ENCODE results near the gene GYG1. TPM values are rescaled to one million over a fixed set of nuclear protein-coding genes. Genes with fewer than 3 reads are reported as not detected.

Gene GYG1
- total RNA-seq, 2 experiments from 2014 or later, result 21.0 to 22.3 TPM

DNA sequence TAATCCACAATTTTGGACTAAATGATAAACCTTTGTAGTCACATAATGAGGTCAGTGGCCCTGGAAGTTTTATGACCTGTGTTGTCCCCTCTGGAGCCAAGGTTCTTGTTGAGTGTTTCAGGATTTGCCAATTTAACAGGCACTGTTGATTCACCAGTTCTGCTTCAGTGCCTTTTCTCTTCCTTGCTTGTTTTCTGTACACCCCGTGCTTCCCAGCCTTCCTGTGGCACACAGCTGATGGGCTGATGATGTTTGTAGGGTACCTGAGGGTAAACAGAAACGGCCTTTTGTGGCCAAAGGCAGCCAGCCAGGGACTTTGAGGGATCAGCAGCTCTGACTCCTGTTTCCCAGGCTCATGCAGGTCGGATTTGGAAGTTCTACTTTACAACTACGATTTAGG is 13.3 kb downstream of the GYG1 start:
- Histone ChIP-seq H3K4me3 (ENCODE audit: low read length) (no peak overlapping the region), H3K4me1 (ENCODE audit: insufficient read depth, low read length) (peaks cover 23% of the 10 kb centered on the region), H3K36me3 (ENCODE audit: insufficient read depth, low read length) (peaks cover 33% of the 10 kb centered on the region), H3K27ac (ENCODE audit: low read depth in 1 of 2, low read length in 2 of 2) (no peak overlapping the region), H3K9me3 (ENCODE audit: control insufficient read depth in 1 of 2, insufficient read depth in 1 of 2, low read length in 2 of 2) (no peaks in the 10 kb centered on the region), H3K27me3 (ENCODE audit: control insufficient read depth in 1 of 2, insufficient read depth in 2 of 2, low read length in 2 of 2) (no peaks in the 10 kb centered on the region)
- ChIA-PET POLR2A (no interaction called here), CTCF (no interaction called here)
- intact Hi-C loops (cut with DNase I, micrococcal nuclease), result no loop called here
- ATAC-seq (ENCODE audit: poor library complexity), result no peak
- Mint-ChIP-seq H3K9me3 (no peaks in the 10 kb centered on the region), H3K27ac (no peak overlapping the region), H3K27me3 (no peaks in the 10 kb centered on the region), H3K36me3 (ENCODE audit: low read depth) (peaks cover 52% of the 10 kb centered on the region), H3K4me1 (ENCODE audit: low read depth) (peaks cover 15% of the 10 kb centered on the region), H3K4me3 (no peak overlapping the region)
- TF ChIP-seq, protein P1, sequence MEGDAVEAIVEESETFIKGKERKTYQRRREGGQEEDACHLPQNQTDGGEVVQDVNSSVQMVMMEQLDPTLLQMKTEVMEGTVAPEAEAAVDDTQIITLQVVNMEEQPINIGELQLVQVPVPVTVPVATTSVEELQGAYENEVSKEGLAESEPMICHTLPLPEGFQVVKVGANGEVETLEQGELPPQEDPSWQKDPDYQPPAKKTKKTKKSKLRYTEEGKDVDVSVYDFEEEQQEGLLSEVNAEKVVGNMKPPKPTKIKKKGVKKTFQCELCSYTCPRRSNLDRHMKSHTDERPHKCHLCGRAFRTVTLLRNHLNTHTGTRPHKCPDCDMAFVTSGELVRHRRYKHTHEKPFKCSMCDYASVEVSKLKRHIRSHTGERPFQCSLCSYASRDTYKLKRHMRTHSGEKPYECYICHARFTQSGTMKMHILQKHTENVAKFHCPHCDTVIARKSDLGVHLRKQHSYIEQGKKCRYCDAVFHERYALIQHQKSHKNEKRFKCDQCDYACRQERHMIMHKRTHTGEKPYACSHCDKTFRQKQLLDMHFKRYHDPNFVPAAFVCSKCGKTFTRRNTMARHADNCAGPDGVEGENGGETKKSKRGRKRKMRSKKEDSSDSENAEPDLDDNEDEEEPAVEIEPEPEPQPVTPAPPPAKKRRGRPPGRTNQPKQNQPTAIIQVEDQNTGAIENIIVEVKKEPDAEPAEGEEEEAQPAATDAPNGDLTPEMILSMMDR (IDR thresholded peaks at IDR 0.05), result no peak
- no peak for DNase-seq

DNA sequence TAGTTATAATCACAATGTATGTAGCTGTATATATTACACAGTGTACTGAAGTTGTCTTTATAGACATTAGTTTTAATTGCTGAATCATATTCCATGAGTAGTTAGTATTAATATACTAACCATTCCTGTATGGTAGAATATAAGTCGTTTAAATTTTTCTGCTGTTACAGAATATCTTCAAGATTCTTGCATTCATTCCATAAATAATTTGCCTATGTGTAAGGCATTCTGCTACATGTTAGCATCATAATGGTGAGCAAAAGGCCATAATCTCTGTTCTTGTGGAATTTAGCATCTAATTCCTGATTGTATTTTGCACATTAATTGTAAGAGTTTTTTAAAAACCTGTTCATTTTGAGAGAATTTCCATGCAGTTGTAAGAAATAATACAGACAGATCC is 14.1 kb downstream of the GYG1 start:
- H3K27me3 ChIP-seq (ENCODE audit: control insufficient read depth in 1 of 2, insufficient read depth in 2 of 2, low read length in 2 of 2), result no peaks in the 10 kb centered on the region
- H3K4me3 ChIP-seq (ENCODE audit: low read length), result no peak overlapping the region
- no peaks in the 10 kb centered on the region for H3K9me3 ChIP-seq (ENCODE audit: control insufficient read depth in 1 of 2, insufficient read depth in 1 of 2, low read length in 2 of 2)
- TF ChIP-seq, protein P1 (IDR thresholded peaks at IDR 0.05), result no peak
- H3K27ac Mint-ChIP-seq, result no peak overlapping the region
- peaks cover 31% of the 10 kb centered on the region for H3K36me3 ChIP-seq (ENCODE audit: insufficient read depth, low read length)
- no peak overlapping the region for H3K4me3 Mint-ChIP-seq
- no peak overlapping the region for H3K27ac ChIP-seq (ENCODE audit: low read depth in 1 of 2, low read length in 2 of 2)
- DNase-seq (no peak), ATAC-seq (ENCODE audit: poor library complexity) (no peak)
- ChIA-PET POLR2A (no interaction called here), CTCF (no interaction called here)
- H3K27me3 Mint-ChIP-seq, result no peaks in the 10 kb centered on the region
- H3K4me1 ChIP-seq (ENCODE audit: insufficient read depth, low read length), result peaks cover 30% of the 10 kb centered on the region
- H3K9me3 Mint-ChIP-seq, result no peaks in the 10 kb centered on the region
- H3K4me1 Mint-ChIP-seq (ENCODE audit: low read depth), result peaks cover 13% of the 10 kb centered on the region
- intact Hi-C loops (cut with DNase I, micrococcal nuclease), result no loop called here
- H3K36me3 Mint-ChIP-seq (ENCODE audit: low read depth), result peaks cover 52% of the 10 kb centered on the region

DNA sequence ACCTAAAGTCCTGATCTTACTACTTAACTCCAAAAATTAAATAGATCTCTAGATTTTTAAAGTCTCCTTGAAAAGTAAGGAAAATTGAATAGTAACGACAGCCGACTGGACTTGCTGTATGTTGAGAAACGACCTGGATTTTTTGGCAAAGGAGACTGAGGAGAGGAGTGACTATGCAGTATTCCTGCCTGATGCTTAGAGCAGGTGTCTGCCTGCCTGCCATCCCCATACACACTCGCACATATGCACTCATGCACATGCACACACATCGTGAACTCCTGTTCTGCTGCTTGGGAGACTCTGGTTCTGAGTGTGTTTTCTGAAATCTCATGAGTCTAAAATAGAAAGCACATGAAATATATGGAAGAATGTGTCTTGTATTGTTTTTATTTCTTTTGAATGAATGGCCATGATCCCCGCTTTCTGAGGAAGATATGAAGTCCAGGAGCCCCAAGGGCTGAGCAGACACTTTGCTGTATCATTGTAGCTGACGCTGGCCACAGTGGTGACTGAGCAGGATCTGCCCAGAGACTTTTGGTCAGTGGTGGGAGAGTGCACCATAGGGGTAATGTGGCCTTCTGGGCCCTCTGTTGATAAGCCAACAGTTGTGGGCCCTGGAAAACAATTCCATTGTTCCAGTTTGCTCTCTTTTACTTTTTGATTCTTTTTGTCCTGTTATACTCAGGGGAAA is 16.4 kb downstream of the GYG1 start:
- H3K4me1 ChIP-seq (ENCODE audit: insufficient read depth, low read length), result peaks cover 33% of the 10 kb centered on the region
- peaks cover 13% of the 10 kb centered on the region for H3K4me1 Mint-ChIP-seq (ENCODE audit: low read depth)
- H3K4me3 ChIP-seq (ENCODE audit: low read length), result no peak overlapping the region
- H3K36me3 ChIP-seq (ENCODE audit: insufficient read depth, low read length), result peaks cover 41% of the 10 kb centered on the region
- TF ChIP-seq, protein P1 (IDR thresholded peaks at IDR 0.05), result no peak
- no peaks in the 10 kb centered on the region for H3K9me3 Mint-ChIP-seq
- ATAC-seq (ENCODE audit: poor library complexity) (no peak), DNase-seq (no peak)
- H3K27me3 Mint-ChIP-seq, result no peaks in the 10 kb centered on the region
- H3K36me3 Mint-ChIP-seq (ENCODE audit: low read depth), result peaks cover 61% of the 10 kb centered on the region
- H3K27me3 ChIP-seq (ENCODE audit: control insufficient read depth in 1 of 2, insufficient read depth in 2 of 2, low read length in 2 of 2), result no peaks in the 10 kb centered on the region
- no peak overlapping the region for H3K27ac Mint-ChIP-seq
- H3K4me3 Mint-ChIP-seq, result no peak overlapping the region
- H3K9me3 ChIP-seq (ENCODE audit: control insufficient read depth in 1 of 2, insufficient read depth in 1 of 2, low read length in 2 of 2), result no peaks in the 10 kb centered on the region
- H3K27ac ChIP-seq (ENCODE audit: low read depth in 1 of 2, low read length in 2 of 2), result no peak overlapping the region
- intact Hi-C loops (cut with DNase I, micrococcal nuclease), result no loop called here
- ChIA-PET CTCF (no interaction called here), POLR2A (no interaction called here)

All from CD4-positive, alpha-beta T cell (primary cell).